Liver (tissue), 3 donors: ENCODE data around the gene MYO16.
"Not testable (repeated sequence)": the region's sequence is repeated elsewhere in the genome, so short reads cannot be mapped to it uniquely, and the experiment has no call there.

ENCODE experiments used
- ATF3 ChIP-seq: IDR thresholded peaks from 2 replicates; pipeline ENCODE4 v1.6.1; 2016; ENCODE audit warnings: antibody characterized with exemption
- CTCF ChIP-seq: fragments of 150-350 bp; IDR thresholded peaks from 2 replicates; pipeline ENCODE4 v1.5.1; 2017; ENCODE audit warnings: improper control_type of control experiment, low read depth, low read length; ENCODE audit not compliant: missing input control
- GABPA ChIP-seq, 2 donors: IDR thresholded peaks in 1 of 2; conservative IDR thresholded peaks in 1 of 2; 2 replicates each; pipeline ENCODE4 v1.6.1; 2016; ENCODE audit warnings: antibody characterized with exemption in 2 of 2, mild to moderate bottlenecking in 1 of 2, moderate library complexity in 1 of 2
- JUND ChIP-seq, 2 donors: IDR thresholded peaks; 2 replicates each; pipeline ENCODE4 v1.6.1; 2016; ENCODE audit warnings: antibody characterized with exemption in 2 of 2
- MAX ChIP-seq: IDR thresholded peaks from 2 replicates; pipeline ENCODE4 v1.6.1; 2016; ENCODE audit warnings: antibody characterized with exemption
- NR2F2 ChIP-seq: IDR thresholded peaks from 2 replicates; pipeline ENCODE4 v1.6.1; 2016; ENCODE audit warnings: antibody characterized with exemption
- RAD21 ChIP-seq, 2 donors: IDR thresholded peaks; 2 replicates each; pipeline ENCODE4 v1.6.1; 2016; ENCODE audit warnings: antibody characterized with exemption in 2 of 2, mild to moderate bottlenecking in 2 of 2
- REST ChIP-seq: IDR thresholded peaks from 2 replicates; pipeline ENCODE4 v1.6.1; 2016; ENCODE audit warnings: antibody characterized with exemption, mild to moderate bottlenecking
- RXRA ChIP-seq, 2 donors: IDR thresholded peaks; 2 replicates each; pipeline ENCODE4 v1.6.1; 2017 to 2018; ENCODE audit warnings: antibody characterized with exemption in 2 of 2, mild to moderate bottlenecking in 1 of 2
- TAF1 ChIP-seq: conservative IDR thresholded peaks from 2 replicates; pipeline ENCODE4 v1.6.1; 2016; ENCODE audit warnings: antibody characterized with exemption, mild to moderate bottlenecking
- YY1 ChIP-seq: IDR thresholded peaks from 2 replicates; pipeline ENCODE4 v1.6.1; 2016; ENCODE audit warnings: antibody characterized with exemption, mild to moderate bottlenecking
- donor health status: healthy.
- donor health status: healthy.

- not testable (repeated sequence) for TF ChIP-seq TAF1; CTCF; ATF3; RAD21 (IDR thresholded peaks at IDR 0.05); MAX; JUND (IDR thresholded peaks at IDR 0.05); RXRA (IDR thresholded peaks at IDR 0.05); NR2F2; GABPA (IDR thresholded peaks at IDR 0.05 in 1 of 2, conservative IDR thresholded peaks at IDR 0.05 in 1 of 2); REST; YY1
Measured at GRCh38 chr13:108991416-108991815, 362.0 kb downstream of the MYO16 start.
